ENCODE measurements around the gene TRAF1. TPM values are rescaled to one million over a fixed set of nuclear protein-coding genes. Genes with fewer than 3 reads are reported as not detected.
A peak's percentile ranks its signal among the peaks of the same experiment; 100 is the strongest.

TRAF1 gene
- total RNA-seq, 3 donors from 2014 or later, result 2.9 to 5.5 (median 3.8) TPM

- peak; percentile 94 to 99 (median 96) for DNase-seq
- Histone ChIP-seq H3K4me1 (ENCODE audit: low read depth) (peaks cover 17% of the 10 kb centered on the region), H3K4me3 (no peak overlapping the region), H3K36me3 (ENCODE audit: low read depth) (no peaks in the 10 kb centered on the region), H3K9me3 (no peaks in the 10 kb centered on the region)
- peak; percentile 90 for ATAC-seq
- intact Hi-C loops (cut with DNase I, micrococcal nuclease), result loop anchor here (2.0 to 5.0 kb wide), 3 partner anchors 59 to 181 kb away; partner anchors contain the start of gene PHF19 (in 2 of the 2)
- TF ChIP-seq CTCF (IDR thresholded peaks at IDR 0.05), result peak; percentile 82
These were observed 9.6 kb upstream of the TRAF1 start for GRCh38 chr9:120936011-120936763.

GRCh38 chr9:120935383-120935857 lies 8.8 kb upstream of the TRAF1 start:
- Histone ChIP-seq H3K4me1 (ENCODE audit: low read depth) (peaks cover 17% of the 10 kb centered on the region), H3K4me3 (no peak overlapping the region)
- peak; percentile 94 to 98 (median 98) for DNase-seq

GRCh38 chr9:120934281-120934680 lies 7.7 kb upstream of the TRAF1 start:
- no peak for TF ChIP-seq CTCF (IDR thresholded peaks at IDR 0.05)
- no peak overlapping the region for H3K4me3 ChIP-seq
- ATAC-seq (no peak), DNase-seq (no peak)
- no peaks in the 10 kb centered on the region for H3K9me3 ChIP-seq
- H3K36me3 ChIP-seq (ENCODE audit: low read depth), result no peaks in the 10 kb centered on the region
- H3K4me1 ChIP-seq (ENCODE audit: low read depth), result peaks cover 17% of the 10 kb centered on the region
- intact Hi-C loops (cut with DNase I, micrococcal nuclease), result no loop called here

More at GRCh38 chr9:120935383-120935857, 8.8 kb upstream of the TRAF1 start:
- H3K9me3 ChIP-seq, result no peaks in the 10 kb centered on the region
- TF ChIP-seq CTCF (IDR thresholded peaks at IDR 0.05), result no peak
- no peaks in the 10 kb centered on the region for H3K36me3 ChIP-seq (ENCODE audit: low read depth)
- intact Hi-C loops (cut with DNase I, micrococcal nuclease), result loop anchor here (5.0 kb wide), 2 partner anchors 58 to 178 kb away; partner anchors contain the start of gene PHF19 (in 2 of the 2)
- peak; percentile 85 for ATAC-seq

GRCh38 chr9:120933310-120934055 lies 6.9 kb upstream of the TRAF1 start:
- Histone ChIP-seq H3K4me1 (ENCODE audit: low read depth) (peaks cover 17% of the 10 kb centered on the region), H3K9me3 (no peaks in the 10 kb centered on the region), H3K4me3 (no peak overlapping the region), H3K36me3 (ENCODE audit: low read depth) (no peaks in the 10 kb centered on the region)
- DNase-seq (no peak), ATAC-seq (no peak)
- TF ChIP-seq CTCF (IDR thresholded peaks at IDR 0.05), result no peak
- intact Hi-C loops (cut with DNase I, micrococcal nuclease), result no loop called here

DNA sequence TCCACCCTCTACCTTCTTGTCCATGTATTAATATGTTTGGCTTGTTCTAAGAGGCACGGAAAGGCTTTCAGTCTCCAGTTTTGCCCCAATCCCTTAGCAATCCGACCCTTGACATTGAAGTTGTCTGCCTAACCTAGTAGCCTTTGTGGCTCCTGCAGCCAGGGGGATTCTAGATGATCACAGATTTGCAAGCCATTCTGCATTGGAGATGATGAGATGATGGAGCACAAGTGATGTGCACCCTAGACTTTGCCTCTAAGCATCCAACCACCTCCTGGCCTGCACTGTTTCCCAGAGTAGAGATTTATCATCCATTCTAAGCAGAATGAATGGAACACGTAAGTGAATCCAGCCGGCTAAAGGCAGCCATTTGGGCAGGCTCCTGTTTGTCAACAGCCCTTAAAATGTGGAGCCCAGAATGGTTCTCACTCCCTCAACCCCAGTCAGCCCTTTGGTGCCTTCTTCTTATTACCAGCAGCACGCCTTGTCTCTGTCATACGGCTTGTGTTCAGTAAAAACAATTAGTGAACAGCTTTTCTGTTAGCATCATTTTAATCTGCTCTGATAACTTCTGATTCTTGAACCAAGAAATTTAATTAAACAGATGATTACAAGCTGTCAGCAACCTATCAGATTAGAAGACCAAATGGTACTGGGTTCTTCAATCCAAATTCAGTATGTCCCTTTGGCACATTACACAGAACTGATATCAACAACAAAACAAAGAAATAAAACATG lies 5.7 kb upstream of the TRAF1 start:
- TF ChIP-seq CTCF (IDR thresholded peaks at IDR 0.05), result no peak
- intact Hi-C loops (cut with DNase I, micrococcal nuclease), result no loop called here
- Histone ChIP-seq H3K4me1 (ENCODE audit: low read depth) (peaks cover 17% of the 10 kb centered on the region), H3K36me3 (ENCODE audit: low read depth) (no peaks in the 10 kb centered on the region), H3K4me3 (no peak overlapping the region), H3K9me3 (no peaks in the 10 kb centered on the region)
- ATAC-seq, result no peak
- DNase-seq, result no peak

Measured in mucosa of descending colon (tissue), 3 donors.